MM.1S (cell line): ENCODE measurements around the gene SLFN14.

Experiments
- DNase-seq: peaks from one replicate; pipeline ENCODE4 v3.0.0-alpha.2; 2015
- H2AFZ ChIP-seq: fragments of 300-600 bp; sonication (generic); 2 replicates; pipeline ENCODE4 v1.6.0; 2016; ENCODE audit warnings: antibody characterized with exemption, low read length
- H3F3A ChIP-seq: fragments of 300-600 bp; sonication (generic); 2 replicates; pipeline ENCODE4 v1.6.1; 2016; ENCODE audit warnings: mild to moderate bottlenecking, antibody characterized with exemption, low read length, moderate library complexity, mixed read lengths; ENCODE audit not compliant: insufficient read depth
- H3K27ac ChIP-seq: fragments of 300-600 bp; sonication (generic); 2 replicates; pipeline ENCODE4 v1.5.1; 2016; ENCODE audit warnings: mild to moderate bottlenecking, low read length
- H3K27me3 ChIP-seq: fragments of 300-600 bp; sonication (generic); replicated peaks from 2 replicates; pipeline ENCODE4 v1.6.0; 2016; ENCODE audit warnings: low read length; ENCODE audit not compliant: insufficient read depth
- H3K36me3 ChIP-seq: fragments of 300-600 bp; sonication (generic); replicated peaks from 2 replicates; pipeline ENCODE4 v1.6.1; 2016; ENCODE audit warnings: mild to moderate bottlenecking, low read length, mixed read lengths; ENCODE audit not compliant: insufficient read depth
- H3K4me1 ChIP-seq: fragments of 300-600 bp; sonication (generic); 2 replicates; pipeline ENCODE4 v1.6.1; 2016; ENCODE audit warnings: low read length, mixed read lengths
- H3K4me2 ChIP-seq: fragments of 300-600 bp; sonication (generic); 2 replicates; pipeline ENCODE4 v1.6.0; 2016; ENCODE audit warnings: low read depth, low read length
- H3K4me3 ChIP-seq: fragments of 300-600 bp; sonication (generic); 2 replicates; pipeline ENCODE4 v1.5.1; 2016; ENCODE audit warnings: low read length, mixed read lengths
- H3K79me2 ChIP-seq: fragments of 300-600 bp; sonication (generic); 2 replicates; pipeline ENCODE4 v1.6.1; 2016; ENCODE audit warnings: mixed run types, low read length, mixed read lengths
- H3K9ac ChIP-seq: fragments of 300-600 bp; sonication (generic); 2 replicates; pipeline ENCODE4 v1.6.1; 2016; ENCODE audit warnings: low read length, mixed read lengths
- H3K9me2 ChIP-seq: fragments of 300-600 bp; sonication (generic); replicated peaks from 2 replicates; pipeline ENCODE4 v1.6.1; 2016; ENCODE audit warnings: mild to moderate bottlenecking, low read length, mixed read lengths; ENCODE audit not compliant: insufficient read depth
- H3K9me3 ChIP-seq: fragments of 300-600 bp; sonication (generic); replicated peaks from 2 replicates; pipeline ENCODE4 v1.6.1; 2016; ENCODE audit warnings: mild to moderate bottlenecking, low read length, mixed read lengths; ENCODE audit not compliant: insufficient read depth
- H4K20me1 ChIP-seq: fragments of 300-600 bp; sonication (generic); 2 replicates; pipeline ENCODE4 v1.6.1; 2016; ENCODE audit warnings: mild to moderate bottlenecking, low read length, moderate library complexity, mixed read lengths; ENCODE audit not compliant: insufficient read depth
- CTCF ChIP-seq: fragments of 300-600 bp; sonication (generic); IDR thresholded peaks from 2 replicates; pipeline ENCODE4 v1.5.1; 2016; ENCODE audit warnings: antibody characterized with exemption, low read length, mixed read lengths
- EZH2 ChIP-seq: fragments of 300-600 bp; sonication (generic); optimal IDR thresholded peaks from 2 replicates; pipeline ENCODE3; 2017; ENCODE audit warnings: low read depth, mild to moderate bottlenecking, antibody characterized with exemption, low read length, mixed read lengths
- EZH2phosphoT487 ChIP-seq: fragments of 300-600 bp; sonication (generic); IDR thresholded peaks from 2 replicates; pipeline ENCODE4 v1.6.1; 2018; ENCODE audit warnings: antibody characterized with exemption, low read length

Gene SLFN14

GRCh38 chr17:35605678-35606077, 45.1 kb upstream of the SLFN14 start:
- no peak overlapping the region for H3K27ac ChIP-seq
- no peak overlapping the region for H3K9ac ChIP-seq
- DNase-seq, result no peak
- no peaks in the 10 kb centered on the region for H3K79me2 ChIP-seq
- H3K4me3 ChIP-seq, result no peak overlapping the region
- TF ChIP-seq CTCF (no peak), EZH2phosphoT487 (no peak), EZH2 (no peak)
- no peaks in the 10 kb centered on the region; the same call in none of the 2 replicates for H4K20me1 ChIP-seq
- no peaks in the 10 kb centered on the region for H3K9me2 ChIP-seq
- no peaks in the 10 kb centered on the region for H3K27me3 ChIP-seq
- no peak overlapping the region for H3K4me2 ChIP-seq
- H3K9me3 ChIP-seq, result no peaks in the 10 kb centered on the region
- H3F3A ChIP-seq, result no peaks in the 10 kb centered on the region
- H3K4me1 ChIP-seq, result no peaks in the 10 kb centered on the region
- no peak overlapping the region for H2AFZ ChIP-seq
- H3K36me3 ChIP-seq, result no peaks in the 10 kb centered on the region

- no peak overlapping the region for H3K4me3 ChIP-seq
- H3K9me2 ChIP-seq, result no peaks in the 10 kb centered on the region
- no peak overlapping the region for H2AFZ ChIP-seq
- H3K27ac ChIP-seq, result no peak overlapping the region
- no peak for DNase-seq
- H3K4me2 ChIP-seq, result no peak overlapping the region
- no peaks in the 10 kb centered on the region for H3K4me1 ChIP-seq
- H4K20me1 ChIP-seq, result no peaks in the 10 kb centered on the region; the same call in none of the 2 replicates
- H3K36me3 ChIP-seq, result 0 out of 2 replicates have a peak, but pooled peaks cover 4% of the 10 kb centered on the region
- no peaks in the 10 kb centered on the region for H3K79me2 ChIP-seq
- no peaks in the 10 kb centered on the region for H3K27me3 ChIP-seq
- TF ChIP-seq CTCF, result no peak
- TF ChIP-seq EZH2phosphoT487, result no peak
- TF ChIP-seq EZH2, result no peak
- H3K9ac ChIP-seq, result no peak overlapping the region
- H3K9me3 ChIP-seq, result no peaks in the 10 kb centered on the region
- H3F3A ChIP-seq, result no peaks in the 10 kb centered on the region
Measured at GRCh38 chr17:35603674-35604073, 43.1 kb upstream of the SLFN14 start.

- TF ChIP-seq EZH2 (no peak), EZH2phosphoT487 (no peak)
- Histone ChIP-seq H3K27me3 (no peaks in the 10 kb centered on the region), H2AFZ (no peak overlapping the region), H3K9me2 (no peaks in the 10 kb centered on the region), H3K27ac (no peak overlapping the region), H3K4me2 (no peak overlapping the region), H3K36me3 (peaks cover 4% of the 10 kb centered on the region; the same call in 1 of the 2 replicates), H3K9me3 (no peaks in the 10 kb centered on the region), H3F3A (no peaks in the 10 kb centered on the region), H4K20me1 (no peaks in the 10 kb centered on the region; the same call in 1 of the 2 replicates), H3K9ac (no peak overlapping the region), H3K4me3 (no peak overlapping the region), H3K79me2 (peaks cover 7% of the 10 kb centered on the region), H3K4me1 (no peaks in the 10 kb centered on the region)
- DNase-seq, result no peak
Measured at GRCh38 chr17:35597604-35598003, 37.0 kb upstream of the SLFN14 start.

GRCh38 chr17:35596530-35597233, 36.1 kb upstream of the SLFN14 start:
- Histone ChIP-seq H3K4me1 (no peaks in the 10 kb centered on the region), H3K36me3 (peaks cover 4% of the 10 kb centered on the region; the same call in 1 of the 2 replicates), H3K27ac (no peak overlapping the region), H3K4me3 (no peak overlapping the region), H3K4me2 (no peak overlapping the region), H3K9me3 (no peaks in the 10 kb centered on the region), H3K9me2 (no peaks in the 10 kb centered on the region), H4K20me1 (no peaks in the 10 kb centered on the region; the same call in 1 of the 2 replicates), H3K79me2 (peaks cover 15% of the 10 kb centered on the region), H3F3A (no peaks in the 10 kb centered on the region), H3K27me3 (no peaks in the 10 kb centered on the region), H3K9ac (no peak overlapping the region), H2AFZ (no peak overlapping the region)
- TF ChIP-seq CTCF (no peak), EZH2 (no peak), EZH2phosphoT487 (no peak)
- DNase-seq, result no peak
